Mesangial cell (primary cell): ENCODE data around the gene ZNF44. TPM values are rescaled to one million over a fixed set of nuclear protein-coding genes. Genes with fewer than 3 reads are reported as not detected.

Experiments used
- total RNA-seq: library from RNA; depleted of rRNA; stranded (reverse); fragments of >200 nt; gene quantifications from 2 replicates; pipeline ENCODE4 v1.2.3, GENCODE V29; 2015

Gene ZNF44
- total RNA-seq = 1.1 and 3.8 TPM in 2 replicates

DNA sequence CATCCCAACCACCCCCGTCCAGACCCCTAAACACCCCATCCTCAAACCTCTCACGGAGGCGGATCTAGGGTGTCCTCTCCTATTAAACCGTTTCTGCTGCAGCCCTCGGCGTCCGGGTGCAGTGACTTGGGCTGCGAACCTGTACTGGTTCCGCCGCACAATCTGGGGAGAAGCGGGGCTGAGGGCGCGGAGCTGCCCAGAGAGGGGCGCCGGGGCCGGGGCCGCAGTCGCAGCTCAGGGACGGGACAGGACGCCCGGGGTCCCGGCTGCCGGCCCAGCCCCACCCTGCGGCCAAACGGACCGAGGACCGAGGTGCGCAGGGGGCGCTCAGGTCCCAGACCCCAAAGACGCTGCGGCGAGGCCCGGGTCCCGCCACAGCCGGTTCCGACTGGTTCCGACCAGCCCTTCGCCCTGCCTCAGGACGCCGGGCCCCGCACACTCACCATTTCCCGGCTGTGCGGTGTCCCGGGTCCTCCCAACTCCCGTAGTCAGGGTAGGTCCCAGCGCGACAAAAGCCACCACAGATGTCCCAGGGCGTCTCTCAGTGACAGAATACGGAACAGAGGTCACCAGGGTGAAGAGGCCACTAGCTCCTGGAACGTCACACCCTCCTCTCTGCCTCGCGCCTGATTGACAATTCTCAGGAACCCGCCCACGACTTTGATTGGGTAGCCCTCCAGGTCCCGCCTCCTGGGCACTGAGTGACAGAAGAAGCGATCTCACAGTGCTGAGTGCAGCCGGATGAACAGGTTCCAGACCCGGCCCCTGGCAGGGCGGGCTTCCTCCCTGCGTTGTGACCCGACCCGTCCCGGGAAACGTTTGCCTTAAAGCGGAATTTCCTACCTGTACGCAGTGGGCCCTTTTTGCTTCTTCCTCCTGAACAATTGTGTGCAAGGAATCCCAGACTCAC is at the start of gene ZNF44:
Gene ZNF44 (minus strand): TSS at position 635 of the 910 bp plus-strand sequence. CDS start 189 bp downstream, at position 446.

GRCh38 chr19:12333162-12334159 is 38.8 kb upstream of the ZNF44 start, which contains the start of gene ZNF563:
Gene ZNF563 (minus strand): TSS chr19:12333633. CDS start chr19:12333482, 151 bp downstream.

Other genes with a start within 250 kb of the ZNF44 start
- 0.16 TPM in 1 of 2 replicates, not detected in the other for gene ZNF878, start 241.9 kb downstream of the ZNF44 start, total RNA-seq
- gene ZNF844, start 230.2 kb downstream of the ZNF44 start, total RNA-seq = 1.3 and 1.8 TPM in 2 replicates
- gene ZNF20, start 154.5 kb downstream of the ZNF44 start, total RNA-seq = 2.5 and 2.6 TPM in 2 replicates
- 2.8 and 3.7 TPM in 2 replicates for gene ZNF625, start 138.1 kb downstream of the ZNF44 start, total RNA-seq
- gene ZNF136, start 131.8 kb downstream of the ZNF44 start, total RNA-seq = 1.6 and 3.4 TPM in 2 replicates
- 0.63 and 0.65 TPM in 2 replicates for gene ZNF563, start 38.8 kb upstream of the ZNF44 start, total RNA-seq
- gene ZNF442, start 70.8 kb upstream of the ZNF44 start, total RNA-seq = 0.16 and 0.25 TPM in 2 replicates
- gene ZNF799, start 106.4 kb upstream of the ZNF44 start, total RNA-seq = 1.9 and 2.3 TPM in 2 replicates
- gene ZNF443, start 146.1 kb upstream of the ZNF44 start, total RNA-seq = 1.9 and 2.0 TPM in 2 replicates
- gene ZNF709, start 189.9 kb upstream of the ZNF44 start, total RNA-seq = 0.81 and 1.6 TPM in 2 replicates